Testis (tissue), 5 donors: ENCODE measurements around the gene KLHL22. TPM values are rescaled to one million over a fixed set of nuclear protein-coding genes. Genes with fewer than 3 reads are reported as not detected.
"Not testable (repeated sequence)": the region's sequence is repeated elsewhere in the genome, so short reads cannot be mapped to it uniquely, and the experiment has no call there.

ENCODE experiments used
- DNase-seq: peaks from one replicate; pipeline ENCODE4 v3.0.0-alpha.2; 2019
- H3K27ac ChIP-seq, 2 donors: fragments of 200-600 bp; sonication (generic); one replicate each; pipeline ENCODE4 v1.5.1; 2019
- H3K27me3 ChIP-seq: fragments of 200-600 bp; sonication (generic); one replicate; pipeline ENCODE4 v1.5.1; 2019
- H3K36me3 ChIP-seq: fragments of 200-600 bp; sonication (generic); one replicate; pipeline ENCODE4 v1.5.1; 2017; ENCODE audit warnings: low read depth; ENCODE audit errors: missing control alignments
- H3K4me1 ChIP-seq: fragments of 200-600 bp; sonication (generic); one replicate; pipeline ENCODE4 v1.5.1; 2019
- H3K4me3 ChIP-seq, 2 donors: fragments of 200-600 bp; sonication (generic); one replicate each; pipeline ENCODE4 v1.5.1; 2017 to 2019
- H3K9me3 ChIP-seq: fragments of 200-600 bp; sonication (generic); one replicate; pipeline ENCODE4 v1.5.1; 2017
- CTCF ChIP-seq, 3 experiments: fragments of 450-650 bp in 2 of 3; fragments of 200-600 bp in 1 of 3; sonication (generic) in 1 of 3; IDR thresholded peaks; one replicate each; pipeline ENCODE4 v1.5.1; 2016 to 2019; ENCODE audit warnings: antibody characterized with exemption in 3 of 3, mild to moderate bottlenecking in 2 of 3, moderate library complexity in 1 of 3
- POLR2A ChIP-seq: fragments of 450-650 bp; IDR thresholded peaks from one replicate; pipeline ENCODE4 v1.6.1; 2017; ENCODE audit warnings: antibody characterized with exemption, mild to moderate bottlenecking, moderate library complexity
- WGBS, 2 donors: methylation state at CpG; one replicate each; pipeline ENCODE4 v1.1.5; 2018; 5-methylcytosine and 5-hydroxymethylcytosine counted together
- intact Hi-C: fragments of 100-400 bp; cut with DNase I; formaldehyde crosslinking; loops from one replicate; pipeline ENCODE4 v1.15.1; 2023; ENCODE audit warnings: low total_unique reads
- long read RNA-seq, 2 donors: transcript quantifications; one replicate each; lab custom pipeline, GENCODE V29; 2026
- polyA plus RNA-seq: library from polyadenylated mRNA; stranded (reverse); fragments of 350-450 nt; fragmentation: Illumina TruSeq; extraction: RNeasy Lipid Tissue Mini Kit (QIAGEN cat#74804); gene quantifications from one replicate; pipeline ENCODE4 v1.2.3, GENCODE V29; 2014; ENCODE audit warnings: low read depth, low replicate concordance; ENCODE audit not compliant: insufficient read depth
- total RNA-seq, 2 donors: library from RNA; depleted of rRNA; stranded (reverse); fragments of >200 nt; gene quantifications; one replicate each; pipeline ENCODE4 v1.2.3, GENCODE V29; 2016

The KLHL22 gene
- total RNA-seq (10 to 100 TPM; 39.8 to 41.7 TPM), polyA plus RNA-seq (18.1 TPM)
- long read RNA-seq, donor 1, transcript KLHL22-201 (7 exons, 2,616 nt), result major isoform, 5 of 94 reads
- long read RNA-seq, donor 1, partial matches to known transcripts, result 89 of 94 reads
- long read RNA-seq, donor 1, other reads (novel, unspliced or antisense), result 0 of 94 reads
- long read RNA-seq, donor 2, partial matches to known transcripts, result 0 of 3 reads
- long read RNA-seq, donor 2, other reads (novel, unspliced or antisense), result 0 of 3 reads

GRCh38 chr22:20494978-20495860 lies at the start of gene KLHL22:
KLHL22 (minus strand) TSS chr22:20495795; CDS start chr22:20489211, 6,584 bp downstream.
- no peak for DNase-seq
- H3K4me1 ChIP-seq, result peaks cover 4% of the 10 kb centered on the region
- H3K4me3 ChIP-seq, result peak within 1 kb of the TSS; percentile 74 to 82
- H3K27ac ChIP-seq, result peak within 1 kb of the TSS; percentile 92 to 97
- WGBS, 2 donors, result 0 to 5% methylated on average over 4 to 47 of the region's 108 CpGs
- TF ChIP-seq CTCF (IDR thresholded peaks at IDR 0.05) (no peak), POLR2A (no peak)
- intact Hi-C loops, result loop anchor here (5.0 to 10.0 kb wide), 2 partner anchors 70 to 72 kb away; no protein-coding TSS in a partner anchor
- no peaks in the 10 kb centered on the region for H3K27me3 ChIP-seq
- H3K36me3 ChIP-seq, result no peaks in the 10 kb centered on the region
- no peaks in the 10 kb centered on the region for H3K9me3 ChIP-seq

GRCh38 chr22:20545318-20545634 lies 49.7 kb upstream of the KLHL22 start:
- intact Hi-C loops, H3K27ac ChIP-seq: not testable (repeated sequence)
- WGBS, 2 donors, result 86 to 92% methylated on average over 3 of the region's 3 CpGs

GRCh38 chr22:20542736-20543135 lies 47.1 kb upstream of the KLHL22 start:
- Histone ChIP-seq H3K4me3 (no peak overlapping the region), H3K27me3 (no peaks in the 10 kb centered on the region), H3K9me3 (no peaks in the 10 kb centered on the region), H3K27ac (no peak overlapping the region), H3K4me1 (no peaks in the 10 kb centered on the region), H3K36me3 (no peaks in the 10 kb centered on the region)
- DNase-seq, result no peak
- intact Hi-C loops, result no loop called here
- no peak for TF ChIP-seq POLR2A
- no peak for TF ChIP-seq CTCF (IDR thresholded peaks at IDR 0.05)

More at GRCh38 chr22:20545318-20545634, 49.7 kb upstream of the KLHL22 start:
- H3K4me1 ChIP-seq, result peaks cover 13% of the 10 kb centered on the region
- H3K9me3 ChIP-seq, H3K36me3 ChIP-seq, H3K27me3 ChIP-seq, DNase-seq, H3K4me3 ChIP-seq: not testable (repeated sequence)

- H3K9me3 ChIP-seq, result no peaks in the 10 kb centered on the region
- 88 to 99% methylated on average over 3 of the region's 3 CpGs for WGBS, 2 donors
- DNase-seq, result no peak
- no peak overlapping the region for H3K27ac ChIP-seq
- no peak for TF ChIP-seq CTCF (IDR thresholded peaks at IDR 0.05)
- no peak for TF ChIP-seq POLR2A
- no peaks in the 10 kb centered on the region for H3K4me1 ChIP-seq
- no peaks in the 10 kb centered on the region for H3K36me3 ChIP-seq
- no peaks in the 10 kb centered on the region for H3K27me3 ChIP-seq
- H3K4me3 ChIP-seq, result no peak overlapping the region
- intact Hi-C loops, result no loop called here
Measured at GRCh38 chr22:20542055-20542454, 46.5 kb upstream of the KLHL22 start.

- H3K27ac ChIP-seq, H3K36me3 ChIP-seq, H3K27me3 ChIP-seq, DNase-seq, H3K9me3 ChIP-seq, H3K4me3 ChIP-seq, intact Hi-C loops: not testable (repeated sequence)
- 97 to 98% methylated on average over 8 of the region's 8 CpGs for WGBS, 2 donors
- H3K4me1 ChIP-seq, result peaks cover 13% of the 10 kb centered on the region
Measured at GRCh38 chr22:20538875-20539274, 43.3 kb upstream of the KLHL22 start.
